GM12872 (cell line): Measurements from ENCODE around the gene KDM4C.

Source experiments
- TF ChIP-seq, protein P1 (sequence below): IDR thresholded peaks from 3 replicates; pipeline ENCODE4 v1.5.1; 2011; ENCODE audit warnings: low read depth, mild to moderate bottlenecking, low read length, moderate library complexity; ENCODE audit not compliant: insufficient read depth

Gene KDM4C

DNA sequence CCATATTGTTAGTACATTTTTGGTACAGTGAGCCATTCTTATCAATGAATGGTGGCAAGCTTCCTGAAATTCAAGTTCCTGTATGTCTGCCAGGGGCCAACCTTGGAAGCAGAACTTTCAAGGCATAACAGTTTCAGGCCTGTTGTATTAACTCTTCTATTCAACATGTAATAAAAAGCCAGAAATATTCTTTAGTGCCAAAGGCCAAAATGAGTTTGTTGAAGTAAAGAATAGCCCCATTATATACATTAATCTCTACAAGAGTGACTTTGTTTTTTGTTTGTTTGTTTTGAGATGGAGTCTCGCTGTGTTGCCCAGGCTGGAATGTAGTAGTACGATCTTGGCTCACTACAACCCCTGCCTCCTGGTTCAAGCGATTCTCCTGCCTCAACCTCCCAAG, 321.3 kb downstream of the KDM4C start:
- TF ChIP-seq, protein P1, sequence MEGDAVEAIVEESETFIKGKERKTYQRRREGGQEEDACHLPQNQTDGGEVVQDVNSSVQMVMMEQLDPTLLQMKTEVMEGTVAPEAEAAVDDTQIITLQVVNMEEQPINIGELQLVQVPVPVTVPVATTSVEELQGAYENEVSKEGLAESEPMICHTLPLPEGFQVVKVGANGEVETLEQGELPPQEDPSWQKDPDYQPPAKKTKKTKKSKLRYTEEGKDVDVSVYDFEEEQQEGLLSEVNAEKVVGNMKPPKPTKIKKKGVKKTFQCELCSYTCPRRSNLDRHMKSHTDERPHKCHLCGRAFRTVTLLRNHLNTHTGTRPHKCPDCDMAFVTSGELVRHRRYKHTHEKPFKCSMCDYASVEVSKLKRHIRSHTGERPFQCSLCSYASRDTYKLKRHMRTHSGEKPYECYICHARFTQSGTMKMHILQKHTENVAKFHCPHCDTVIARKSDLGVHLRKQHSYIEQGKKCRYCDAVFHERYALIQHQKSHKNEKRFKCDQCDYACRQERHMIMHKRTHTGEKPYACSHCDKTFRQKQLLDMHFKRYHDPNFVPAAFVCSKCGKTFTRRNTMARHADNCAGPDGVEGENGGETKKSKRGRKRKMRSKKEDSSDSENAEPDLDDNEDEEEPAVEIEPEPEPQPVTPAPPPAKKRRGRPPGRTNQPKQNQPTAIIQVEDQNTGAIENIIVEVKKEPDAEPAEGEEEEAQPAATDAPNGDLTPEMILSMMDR: no peak

DNA sequence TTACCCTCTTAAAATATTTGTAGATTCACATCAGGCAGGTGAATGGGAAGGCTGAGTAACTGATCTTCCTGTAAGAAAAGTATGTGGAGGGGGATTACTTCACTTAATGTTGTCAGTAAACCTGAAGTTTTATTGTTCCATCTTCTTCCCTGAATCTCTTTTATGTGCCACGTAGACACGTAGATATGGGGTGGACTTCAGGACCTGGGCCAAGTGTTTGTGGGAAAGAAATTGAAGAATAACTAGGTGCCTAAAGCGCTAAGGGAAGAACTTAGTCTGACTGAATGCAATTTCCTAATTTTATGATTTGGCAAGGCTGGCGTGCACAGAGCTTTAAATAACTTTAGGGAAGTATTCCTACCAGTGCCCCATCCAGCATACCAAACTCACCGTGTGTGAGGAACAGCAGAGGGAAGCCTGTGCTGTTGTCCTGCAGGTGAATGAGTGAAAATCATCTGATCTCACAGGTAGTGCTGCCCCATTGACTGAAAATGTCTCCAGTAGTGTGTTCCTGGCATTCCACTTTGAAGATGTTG, 323.4 kb downstream of the KDM4C start:
- TF ChIP-seq, protein P1: no peak

- TF ChIP-seq, protein P1: no peak
These were observed 325.4 kb downstream of the KDM4C start for GRCh38 chr9:7083192-7083591.

DNA sequence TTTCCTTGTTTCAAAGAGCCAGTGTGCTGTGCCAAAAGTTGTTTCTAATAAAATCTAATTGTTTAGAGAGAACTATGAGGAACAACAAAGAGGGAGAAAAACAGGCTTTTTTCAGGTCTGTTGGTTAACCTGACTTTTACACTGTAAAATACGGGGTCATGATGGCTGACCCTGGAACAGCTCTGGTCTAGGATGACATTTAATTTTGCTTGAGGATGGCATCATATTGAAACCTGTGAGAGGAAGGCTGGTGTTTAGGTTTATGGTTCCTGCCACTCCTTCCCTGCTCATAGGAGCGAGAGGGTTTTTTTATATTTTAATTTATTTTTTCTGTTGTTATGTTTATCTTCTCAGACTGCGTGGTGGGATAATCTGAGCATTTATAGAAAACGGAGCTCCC, 327.6 kb downstream of the KDM4C start:
- TF ChIP-seq, protein P1: no peak

- TF ChIP-seq, protein P1: no peak
These were observed 328.6 kb downstream of the KDM4C start for GRCh38 chr9:7086389-7086788.

DNA sequence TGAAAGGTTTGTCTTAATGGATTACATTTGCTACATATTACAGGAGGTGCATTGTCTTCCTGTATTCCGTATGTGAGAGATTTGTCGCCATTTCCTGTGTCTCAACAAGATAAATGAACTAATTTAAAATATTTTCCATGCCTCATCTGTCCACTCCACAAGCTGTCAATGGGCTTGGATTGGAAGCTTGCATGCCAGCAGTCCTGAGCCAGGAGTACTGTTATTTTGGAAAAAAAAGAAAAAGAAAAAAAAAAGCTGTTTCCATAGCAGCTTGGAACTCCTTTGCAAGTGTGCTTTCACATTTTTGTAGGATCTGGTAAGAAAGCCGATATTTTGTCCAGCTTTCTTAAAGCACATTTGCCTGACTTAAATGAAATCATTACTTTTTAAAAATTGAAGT, 330.8 kb downstream of the KDM4C start:
- TF ChIP-seq, protein P1: no peak

- TF ChIP-seq, protein P1: no peak
These were observed 331.8 kb downstream of the KDM4C start for GRCh38 chr9:7089406-7090193.
